Inflammatory macrophage treated with lipopolysaccharide for 1 hour (primary cell): Measurements from ENCODE around the gene GPN1.
"Not testable (repeated sequence)": the region's sequence is repeated elsewhere in the genome, so short reads cannot be mapped to it uniquely, and the experiment has no call there.

Source experiments
- DNase-seq, 2 donors: peaks; one replicate each; pipeline ENCODE4 v3.0.0-alpha.2; 2020 to 2022

The GPN1 gene

DNA sequence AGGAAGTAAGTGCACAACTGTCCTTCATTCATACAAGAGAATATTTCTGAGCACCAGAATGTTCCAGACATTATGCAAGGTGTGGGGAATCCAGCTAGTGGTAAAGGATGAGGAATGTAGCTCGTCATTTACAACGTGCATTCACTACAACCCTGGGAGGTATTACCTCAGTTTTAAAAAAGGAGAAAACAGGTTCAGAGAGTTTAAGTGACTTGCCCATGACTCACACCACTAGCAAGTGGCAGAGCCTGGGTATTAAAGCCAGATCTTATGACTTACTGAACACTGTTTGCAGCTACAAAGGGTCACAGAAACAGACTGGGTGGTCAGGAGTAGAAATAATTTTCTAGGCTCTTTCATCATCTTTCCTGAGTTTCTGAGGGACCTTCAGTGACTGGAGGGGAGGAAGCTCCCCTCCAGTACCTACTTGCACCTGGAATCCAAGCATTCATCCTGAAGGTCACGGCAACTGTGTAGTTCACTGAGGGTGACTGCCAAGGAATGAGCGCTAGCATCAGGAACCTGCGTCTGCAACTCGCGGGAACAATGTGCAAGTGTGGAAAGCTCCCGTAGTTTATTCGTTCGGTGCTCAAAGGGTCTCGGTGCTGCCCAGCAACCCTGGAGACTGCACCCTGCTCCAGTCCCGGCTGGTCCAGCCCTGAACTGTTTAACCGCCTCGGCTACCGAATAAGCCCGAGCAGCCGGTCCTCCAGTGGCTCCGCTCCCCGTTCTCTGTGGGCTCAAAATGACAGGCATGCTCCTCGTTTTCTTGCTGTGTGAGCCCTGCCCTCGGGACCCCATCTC is 685 bp upstream of the GPN1 start:
- DNase-seq: peak; percentile 42 to 64

DNA sequence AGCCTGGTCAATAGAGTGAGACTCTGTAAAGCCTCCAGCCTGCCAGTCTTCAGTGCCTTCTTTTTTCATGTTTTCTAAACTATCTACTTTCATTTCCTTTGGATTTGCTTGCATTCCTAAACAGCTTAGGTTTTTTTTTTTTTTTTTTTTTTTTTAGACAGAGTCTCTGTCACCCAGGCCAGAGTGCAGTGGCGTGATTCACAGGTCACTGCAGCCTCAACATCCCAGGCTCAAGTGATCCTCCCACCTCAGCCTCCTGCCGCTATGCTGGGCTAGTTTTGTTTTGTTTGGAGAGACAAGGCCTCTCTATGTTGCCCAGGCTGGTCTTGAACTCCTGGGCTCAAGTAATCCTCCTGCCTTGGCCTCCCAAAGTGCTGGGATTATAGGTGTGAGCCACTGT is 1.4 kb downstream of the GPN1 start:
- DNase-seq: not testable (repeated sequence)

DNA sequence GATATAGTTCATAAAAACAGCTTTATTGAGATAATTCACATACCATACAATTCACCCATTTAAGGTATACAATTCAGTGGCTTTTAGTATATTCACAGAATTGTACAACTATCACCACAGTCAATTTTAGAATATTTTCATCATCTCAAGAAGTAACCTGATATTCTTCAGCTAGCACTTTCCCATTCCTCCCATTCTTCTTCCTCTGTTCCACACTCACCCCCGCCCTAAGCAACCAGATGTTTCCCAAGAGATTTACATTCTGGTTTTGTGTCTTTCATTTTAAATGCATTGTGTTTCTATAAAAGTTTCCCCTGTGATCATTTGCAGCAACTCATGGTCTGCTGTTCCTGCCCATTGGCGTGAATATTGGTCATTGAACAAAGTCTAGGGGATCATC is 5.4 kb downstream of the GPN1 start:
- DNase-seq: no peak

DNA sequence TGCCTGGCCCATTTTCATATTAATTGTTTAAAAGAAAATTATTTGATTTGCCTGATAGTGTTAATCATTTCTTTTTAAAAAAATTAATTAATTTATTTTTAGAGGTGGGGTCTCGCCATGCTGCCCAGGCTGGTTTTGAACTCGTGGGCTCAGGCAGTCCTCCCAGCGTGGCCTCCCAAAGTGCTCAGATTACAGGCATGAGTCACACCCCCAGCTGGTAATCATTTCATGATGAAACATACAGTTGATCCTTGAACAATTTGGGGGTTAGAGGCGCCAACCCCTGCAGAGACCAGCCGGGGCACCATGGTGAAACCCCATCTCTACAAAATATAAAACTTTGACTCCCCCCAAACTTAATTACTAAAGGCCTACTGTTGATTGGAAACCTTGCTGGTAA is 7.9 kb downstream of the GPN1 start:
- no peak for DNase-seq

DNA sequence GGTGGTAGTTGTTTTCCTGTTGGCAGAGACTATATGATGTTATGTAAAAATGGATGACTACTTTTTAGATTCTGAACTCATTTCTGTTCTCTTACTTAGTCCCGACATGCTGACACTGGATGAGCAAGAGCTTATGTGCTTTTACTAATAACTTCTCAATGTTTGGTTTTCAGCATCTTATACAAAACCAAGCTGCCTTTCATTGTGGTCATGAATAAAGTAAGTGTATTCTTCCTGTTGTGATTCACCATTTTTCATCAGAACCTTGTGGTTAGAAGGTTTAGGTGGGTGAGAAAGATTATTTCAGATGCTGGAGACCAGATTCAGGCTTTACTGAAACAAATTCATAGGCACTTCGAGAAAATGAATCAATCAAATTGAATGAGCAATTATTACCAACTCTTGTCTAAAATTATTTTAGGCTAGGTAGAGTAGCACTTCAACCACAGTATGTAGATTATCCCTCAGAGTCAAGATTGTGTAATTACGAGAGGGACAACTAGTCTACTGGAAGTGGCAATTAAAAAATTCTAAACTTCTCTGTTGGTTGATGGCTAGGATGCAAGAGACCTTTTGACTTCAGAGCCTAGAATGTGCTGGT is 9.3 kb downstream of the GPN1 start:
- no peak for DNase-seq

DNA sequence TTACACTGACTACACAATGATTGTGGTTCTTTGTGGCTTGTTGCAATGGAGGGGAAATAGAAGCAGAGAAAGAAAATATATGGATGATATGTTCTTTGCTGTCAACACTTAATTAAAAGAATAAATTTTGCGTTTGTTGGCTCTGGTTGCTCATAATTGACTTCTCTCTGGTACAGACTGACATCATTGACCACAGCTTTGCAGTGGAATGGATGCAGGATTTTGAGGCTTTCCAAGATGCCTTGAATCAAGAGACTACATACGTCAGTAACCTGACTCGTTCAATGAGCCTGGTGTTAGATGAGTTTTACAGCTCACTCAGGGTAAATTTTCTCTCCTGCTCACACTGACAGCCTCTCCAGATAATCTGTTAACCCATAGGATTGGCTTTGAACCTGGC is 9.9 kb downstream of the GPN1 start:
- no peak for DNase-seq

DNA sequence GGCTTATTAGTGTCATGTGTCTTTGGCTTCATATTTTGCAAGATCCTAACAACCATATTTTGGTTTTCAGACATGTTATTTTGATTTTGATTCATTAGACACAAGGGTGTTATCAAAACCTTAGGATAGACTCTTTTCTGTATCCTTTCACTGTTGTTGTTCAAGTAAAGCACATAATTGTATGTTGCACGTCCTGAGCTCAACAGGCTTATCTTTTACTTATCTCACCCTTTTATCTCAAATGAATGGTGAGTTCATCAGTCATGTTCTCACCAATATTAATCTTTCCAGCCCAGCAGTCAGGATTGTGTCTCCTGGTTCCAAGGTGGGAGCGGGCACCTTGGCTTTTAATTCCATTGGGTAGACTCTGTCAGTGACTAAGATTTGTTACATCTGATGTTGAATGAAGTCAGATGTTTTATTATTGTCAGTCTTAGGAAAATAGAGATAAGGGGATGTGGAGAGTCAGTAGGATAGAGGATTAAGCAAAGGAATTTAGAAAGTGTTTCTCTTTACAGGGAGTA is 11.9 kb downstream of the GPN1 start:
- DNase-seq: no peak

DNA sequence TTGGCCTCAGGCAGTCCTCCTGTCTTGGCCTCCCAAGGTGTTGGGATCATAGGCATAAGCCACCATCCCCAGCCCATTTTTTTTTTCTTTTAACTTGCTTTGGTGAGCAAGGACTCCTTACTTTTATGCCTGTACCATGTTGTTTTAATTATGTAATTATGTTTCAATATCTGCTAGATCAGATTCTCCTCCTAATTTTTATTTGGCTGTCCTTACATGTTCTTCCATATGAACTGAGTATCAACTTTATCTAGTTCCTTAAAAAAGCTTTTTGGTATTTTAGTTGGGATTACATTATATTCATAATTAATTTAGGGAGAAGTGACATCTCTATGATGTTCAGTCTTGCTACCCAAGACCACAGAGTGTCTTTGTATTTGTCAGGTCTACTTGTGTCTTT is 16.3 kb downstream of the GPN1 start:
- DNase-seq: no peak

DNA sequence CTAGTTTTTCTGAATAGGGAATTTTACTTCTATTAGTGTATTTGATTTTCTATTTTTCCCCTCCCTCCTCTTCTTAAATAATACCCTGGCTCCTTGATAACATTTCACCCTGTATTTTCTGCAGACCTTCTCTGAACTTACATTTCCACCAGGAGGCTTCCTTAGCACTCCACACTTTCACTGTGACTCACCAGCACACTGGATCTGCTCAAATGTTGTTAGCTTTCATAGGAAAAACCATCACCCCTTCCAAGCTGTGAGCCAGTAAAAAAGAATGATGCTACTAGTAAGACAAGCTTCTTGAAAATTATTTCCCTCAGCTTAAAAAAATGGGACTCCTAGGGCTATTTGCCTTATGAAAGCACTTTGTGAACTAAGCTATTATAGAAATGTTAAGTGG is 18.4 kb downstream of the GPN1 start:
- no peak for DNase-seq

DNA sequence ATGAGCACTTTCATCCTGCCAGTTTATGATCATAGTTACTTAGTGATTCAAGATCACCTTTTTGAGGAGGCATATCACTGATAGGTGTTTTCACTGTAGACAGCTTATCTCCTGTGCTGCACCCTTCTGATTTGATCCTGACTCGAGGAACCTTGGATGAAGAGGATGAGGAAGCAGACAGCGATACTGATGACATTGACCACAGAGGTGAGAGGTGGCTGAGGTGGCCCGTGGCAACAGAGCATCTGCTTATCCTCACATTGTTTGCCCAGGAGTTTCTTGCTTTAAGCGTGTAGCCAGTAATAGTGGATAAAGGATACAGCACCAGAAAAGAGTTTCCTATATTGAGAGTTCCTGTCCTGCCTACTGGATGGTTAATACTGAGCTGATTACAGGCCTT is 18.9 kb downstream of the GPN1 start:
- DNase-seq: no peak

DNA sequence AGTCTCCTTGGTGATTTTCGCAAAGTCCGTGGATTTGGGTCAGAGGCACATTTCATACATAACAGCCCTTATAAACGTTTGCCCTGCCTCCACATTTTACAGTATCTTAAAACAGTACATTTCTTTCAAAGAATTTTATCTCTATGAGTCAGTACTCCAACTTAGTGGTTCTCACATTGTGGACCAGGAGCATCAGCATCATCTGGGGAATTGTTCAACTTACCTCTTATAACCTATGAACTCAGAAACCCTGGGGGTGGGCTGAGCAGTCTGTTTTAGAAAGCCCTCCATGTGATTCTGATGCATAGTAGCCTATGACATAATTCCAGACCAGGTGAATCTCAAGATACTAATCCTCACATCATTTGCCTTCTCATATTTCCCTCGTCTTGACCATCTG is 22.2 kb downstream of the GPN1 start:
- no peak for DNase-seq

DNA sequence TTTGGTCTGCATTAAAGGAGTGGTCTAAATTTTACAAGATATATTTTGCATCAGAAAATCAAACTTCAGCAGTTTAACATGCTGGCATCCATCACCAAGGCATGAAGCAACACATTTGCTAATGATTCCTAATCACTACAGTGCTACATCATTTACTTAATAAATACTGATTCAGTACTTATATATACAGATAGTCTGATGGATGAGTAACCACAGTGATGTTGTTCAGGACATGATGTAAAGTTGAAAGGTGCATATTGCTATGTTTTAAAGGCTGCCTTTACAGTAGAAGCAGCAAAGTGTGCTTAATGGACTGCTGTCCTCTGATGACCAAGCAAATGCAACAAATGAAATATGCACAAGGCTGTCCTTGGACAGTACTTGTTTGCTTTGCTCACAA is 23.5 kb downstream of the GPN1 start:
- no peak for DNase-seq

DNA sequence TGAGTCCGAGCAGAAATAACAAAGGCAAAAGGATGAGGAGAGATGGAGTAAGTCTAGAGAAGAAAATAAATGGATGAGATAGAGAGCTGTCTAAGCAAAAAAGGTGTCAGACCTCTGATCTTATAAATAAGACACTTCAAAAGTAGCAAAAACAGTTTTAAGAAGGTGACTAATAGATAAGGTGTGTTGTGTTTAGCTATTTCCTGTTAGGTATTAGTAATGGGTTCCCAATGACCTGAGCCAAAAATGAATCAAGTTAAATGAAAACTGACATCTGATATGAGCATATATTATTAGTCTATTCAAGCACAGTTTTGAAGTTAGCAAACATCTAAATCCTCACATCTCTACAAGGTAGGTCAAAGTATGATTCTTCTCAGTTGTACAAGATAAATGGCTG is 23.9 kb downstream of the GPN1 start:
- no peak for DNase-seq

DNA sequence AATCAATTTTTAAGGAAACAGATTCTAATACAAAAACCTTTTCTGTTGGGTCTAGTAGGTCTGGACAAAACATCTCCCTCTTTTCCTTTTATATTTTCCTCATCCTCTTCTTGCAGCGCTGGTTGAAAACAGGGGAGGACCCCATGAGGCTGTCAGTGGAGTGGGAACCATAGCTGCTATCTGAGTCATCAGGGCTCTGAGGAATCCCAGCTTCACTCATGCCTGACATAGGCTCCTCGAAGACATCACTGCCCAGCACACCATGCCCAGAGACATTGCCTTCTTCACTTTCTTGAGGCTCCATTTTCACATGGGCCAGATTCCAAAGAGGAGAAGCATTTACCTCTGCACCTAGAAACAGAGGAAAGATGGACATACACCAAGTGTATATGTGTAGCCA is 24.5 kb downstream of the GPN1 start:
- no peak for DNase-seq

DNA sequence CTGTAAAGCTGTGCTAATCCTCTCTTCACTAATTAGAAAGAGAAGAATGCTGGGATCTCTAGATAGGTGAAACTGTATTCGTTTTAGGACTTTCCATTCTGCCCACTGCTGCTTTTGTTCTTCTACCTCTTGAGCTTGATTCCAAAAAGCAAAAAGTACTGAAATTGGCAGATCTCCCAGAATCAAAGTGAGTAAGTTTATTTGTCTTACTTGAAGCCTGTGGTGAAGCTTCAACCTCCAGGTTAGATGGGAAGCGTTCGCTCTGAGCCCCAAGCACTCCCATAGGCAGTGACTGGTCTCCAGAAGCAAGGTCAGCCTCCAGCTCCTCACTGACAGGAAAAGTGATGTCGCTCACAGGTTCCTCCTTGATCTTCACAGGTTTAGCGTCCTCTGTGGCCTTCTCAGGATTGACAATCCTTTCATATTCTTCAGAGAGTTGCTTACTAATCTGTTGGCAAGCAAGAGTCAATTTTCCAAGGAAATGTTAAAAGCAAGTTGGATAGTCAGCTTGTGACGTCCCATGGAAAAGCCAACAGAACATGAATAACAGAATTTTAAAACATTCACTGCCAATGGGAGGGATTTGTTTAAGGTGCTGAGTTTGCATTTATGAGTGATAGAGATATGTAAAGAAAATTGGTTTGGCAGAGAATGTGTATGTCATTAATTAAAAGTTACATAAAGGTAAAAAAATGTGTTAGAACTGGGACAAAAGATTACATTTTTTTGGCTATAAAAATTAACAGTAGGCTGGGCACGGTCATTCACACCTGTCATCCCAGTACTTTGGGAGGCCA is 26.5 kb downstream of the GPN1 start:
- DNase-seq: no peak

DNA sequence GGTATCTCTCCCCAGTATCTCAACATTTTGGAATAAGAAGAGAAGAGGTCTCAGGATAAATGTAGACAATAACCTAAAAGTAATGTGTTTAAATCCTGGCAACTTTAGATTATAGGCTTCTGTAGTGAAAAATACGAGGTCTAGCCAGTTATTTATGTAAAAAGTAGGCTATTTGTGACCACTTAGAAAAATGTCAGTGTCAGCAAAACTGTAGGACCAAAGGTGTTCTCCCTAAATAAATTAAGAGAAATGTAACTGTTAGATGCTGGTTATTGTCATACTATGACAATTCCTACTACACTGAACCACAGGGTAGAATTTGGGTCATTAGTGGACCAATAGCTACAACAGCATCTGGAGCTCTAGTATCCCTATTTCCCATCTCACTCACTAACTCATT is 32.5 kb downstream of the GPN1 start:
- no peak for DNase-seq

DNA sequence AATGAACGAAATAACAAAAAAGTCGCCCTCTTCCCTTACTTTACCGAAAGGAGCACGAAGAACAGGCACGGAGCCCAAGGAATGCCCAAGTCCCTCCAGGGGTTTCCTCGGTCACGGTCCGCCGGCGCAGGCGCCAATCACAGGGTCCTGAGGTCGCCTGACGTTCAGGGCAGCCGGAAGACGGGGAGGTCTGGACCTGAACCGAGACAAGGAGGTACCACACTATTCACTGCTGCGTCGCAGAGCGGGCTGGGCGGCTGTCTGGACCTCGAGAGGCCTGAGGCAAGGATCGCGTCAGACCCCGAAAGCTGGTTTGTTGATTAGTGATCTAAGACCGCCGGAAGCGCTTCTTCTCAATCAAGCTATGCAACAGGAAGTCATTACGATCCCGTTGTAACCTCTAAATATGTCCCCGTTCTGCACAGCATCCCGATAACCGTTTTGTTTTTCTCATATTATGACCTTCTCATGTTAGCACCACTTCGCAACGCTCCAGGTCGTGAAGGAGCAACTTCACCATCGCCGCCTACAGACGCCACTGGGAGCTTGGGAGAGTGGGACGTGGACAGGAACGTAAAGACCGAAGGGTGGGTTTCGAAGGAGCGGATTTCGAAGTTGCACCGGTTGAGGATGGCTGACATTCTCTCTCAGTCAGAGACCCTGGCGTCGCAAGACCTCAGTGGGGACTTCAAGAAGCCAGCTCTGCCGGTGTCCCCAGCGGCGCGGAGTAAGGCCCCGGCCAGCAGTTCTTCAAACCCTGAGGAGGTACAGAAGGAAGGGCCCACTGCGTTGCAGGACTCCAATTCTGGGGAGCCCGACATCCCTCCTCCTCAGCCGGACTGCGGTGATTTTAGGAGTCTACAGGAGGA is 34.7 kb downstream of the GPN1 start, which contains the start of the genes SLC4A1AP and SUPT7L:
SLC4A1AP (plus strand) TSS at position 605 of the 869 bp plus-strand sequence; CDS start at position 631, 26 bp downstream.
SUPT7L (minus strand) TSS at position 330 of the 869 bp plus-strand sequence. CDS start 1,422 bp downstream, outside the sequence.
- DNase-seq: peak; percentile 66 to 83

DNA sequence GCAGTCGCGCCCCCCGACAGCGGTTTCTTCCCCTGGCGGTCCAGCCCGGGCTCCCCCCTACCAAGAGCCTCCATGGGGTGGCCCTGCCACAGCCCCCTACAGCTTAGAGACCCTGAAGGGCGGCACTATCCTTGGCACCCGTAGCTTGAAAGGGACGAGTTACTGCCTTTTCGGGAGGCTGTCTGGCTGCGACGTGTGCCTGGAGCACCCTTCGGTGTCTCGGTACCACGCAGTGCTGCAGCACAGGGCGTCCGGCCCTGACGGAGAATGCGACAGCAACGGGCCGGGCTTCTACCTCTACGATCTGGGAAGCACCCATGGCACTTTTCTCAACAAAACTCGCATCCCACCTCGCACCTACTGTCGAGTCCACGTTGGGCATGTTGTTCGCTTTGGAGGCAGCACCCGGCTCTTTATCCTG is 35.3 kb downstream of the GPN1 start:
- peak in 1 of 2 donors; percentile 1 for DNase-seq

DNA sequence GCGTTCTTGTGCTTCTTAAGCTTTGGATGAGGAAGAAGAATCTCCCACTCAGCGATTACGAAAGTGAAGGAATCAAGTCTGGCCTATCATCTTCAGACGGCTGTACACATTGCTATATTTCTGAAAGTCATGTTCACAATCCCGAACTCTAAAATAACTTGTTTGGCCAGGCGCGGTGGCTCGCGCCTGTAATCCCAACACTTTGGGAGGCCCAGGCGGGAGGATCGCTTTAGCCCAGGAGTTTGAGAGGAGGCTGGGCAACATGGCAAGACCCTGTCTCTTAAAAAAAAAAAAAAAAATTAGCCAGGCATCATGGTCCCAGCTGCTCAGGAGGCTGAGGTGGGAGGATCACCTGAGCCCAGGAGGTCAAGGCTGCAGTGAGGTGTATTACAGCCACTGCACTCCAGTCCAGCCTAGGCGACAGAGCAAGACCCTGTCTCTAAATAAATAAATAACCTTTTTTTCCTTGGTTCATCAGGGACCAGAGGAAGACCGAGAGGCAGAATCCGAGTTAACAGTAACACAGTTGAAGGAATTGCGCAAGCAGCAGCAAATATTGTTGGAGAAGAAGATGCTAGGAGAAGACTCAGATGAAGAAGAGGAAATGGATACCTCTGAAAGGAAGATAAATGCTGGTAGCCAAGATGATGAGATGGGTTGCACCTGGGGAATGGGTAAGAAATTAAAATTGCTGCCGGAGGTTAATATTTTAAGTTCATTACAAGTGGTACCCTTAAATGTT is 35.9 kb downstream of the GPN1 start:
- DNase-seq: peak; percentile 23 to 26

DNA sequence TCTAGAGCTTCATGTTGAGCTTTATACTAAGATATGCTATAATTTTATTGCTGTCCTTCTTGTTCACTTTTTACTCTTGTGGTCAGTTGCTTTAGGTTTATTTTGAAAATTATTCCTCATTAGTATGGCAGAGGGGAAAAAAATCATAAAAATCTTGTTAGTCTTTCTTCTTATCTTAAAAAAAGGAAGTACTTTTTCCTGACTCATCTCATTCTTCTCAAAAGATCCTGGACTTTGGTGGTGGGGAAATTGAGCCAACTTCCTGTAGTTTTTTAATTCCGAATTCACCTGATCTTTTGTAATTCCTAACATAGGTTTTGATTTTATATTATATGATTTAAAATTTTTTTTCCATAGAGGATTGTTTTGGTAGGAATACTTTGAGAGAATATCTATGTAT is 38.6 kb downstream of the GPN1 start:
- DNase-seq: peak; percentile 23 to 28

DNA sequence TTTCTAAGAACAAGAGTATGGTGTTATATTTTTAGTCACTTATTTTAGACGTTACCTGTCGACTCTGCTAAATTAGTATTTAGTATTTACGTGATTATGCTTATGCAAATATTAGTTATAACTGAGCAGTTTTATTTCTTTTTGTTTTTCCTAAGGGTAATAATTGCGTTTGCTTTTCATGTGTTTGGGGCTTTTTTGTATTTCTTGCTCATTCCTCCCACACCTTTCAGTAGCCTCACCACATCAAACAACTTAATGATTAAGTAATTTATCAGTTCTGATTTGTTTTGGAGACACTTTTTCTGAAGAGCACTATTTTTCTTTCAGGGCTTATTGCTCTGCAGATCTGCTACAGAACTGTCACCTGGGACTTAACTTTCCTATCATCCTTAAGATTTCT is 42.4 kb downstream of the GPN1 start:
- DNase-seq: no peak
